PC-3 (cell line): ENCODE data around the gene PACSIN3. TPM values are rescaled to one million over a fixed set of nuclear protein-coding genes. Genes with fewer than 3 reads are reported as not detected.

ENCODE experiments used
- ATAC-seq: fragments of 200-7000 bp; cut with Tn5 transposase; 2 replicates; pipeline ENCODE4 v1.9.1; 2020; ENCODE audit warnings: mild to moderate bottlenecking, moderate library complexity
- BruUV-seq: library from RNA; stranded (reverse); fragments of 400-500 nt; replicated peaks from 2 replicates; lab custom pipeline; 2021; lab: Mats Ljungman, UMichigan
- CTCF ChIA-PET: fragments of 300-600 bp; sonication (Branson Sonifier 250); formaldehyde crosslinking; loops from one replicate; lab custom pipeline; 2022; ENCODE audit warnings: antibody characterized with exemption; lab: Charles Lee
- POLR2A ChIA-PET: fragments of 300-600 bp; sonication (Branson Sonifier 250); formaldehyde crosslinking; loops from one replicate; lab custom pipeline; 2022; ENCODE audit warnings: antibody characterized with exemption; ENCODE audit not compliant: unreplicated experiment; lab: Charles Lee
- DNase-seq: peaks from one replicate; pipeline ENCODE4 v3.0.0-alpha.2; 2015
- H2AFZ ChIP-seq: fragments of 300-600 bp; sonication (generic); 2 replicates; pipeline ENCODE4 v1.6.0; 2016; ENCODE audit warnings: antibody characterized with exemption, low read length
- H3F3A ChIP-seq: fragments of 300-600 bp; sonication (generic); one replicate; pipeline ENCODE4 v1.6.0; 2017; ENCODE audit warnings: antibody characterized with exemption, low read length, control low read depth, mild to moderate bottlenecking; ENCODE audit not compliant: unreplicated experiment
- H3K27ac ChIP-seq: fragments of 300-600 bp; sonication (generic); 2 replicates; pipeline ENCODE4 v1.5.1; 2016; ENCODE audit warnings: mild to moderate bottlenecking, low read length
- H3K27me3 ChIP-seq: fragments of 300-600 bp; sonication (generic); 2 replicates; pipeline ENCODE4 v1.6.1; 2016; ENCODE audit warnings: low read length, mixed read lengths
- H3K36me3 ChIP-seq: fragments of 300-600 bp; sonication (generic); 2 replicates; pipeline ENCODE4 v1.6.1; 2016; ENCODE audit warnings: low read depth, mixed run types, low read length, mixed read lengths
- H3K4me1 ChIP-seq: fragments of 300-600 bp; sonication (generic); 2 replicates; pipeline ENCODE4 v1.5.1; 2016; ENCODE audit warnings: low read length; ENCODE audit not compliant: insufficient read depth
- H3K4me2 ChIP-seq: fragments of 300-600 bp; sonication (generic); 2 replicates; pipeline ENCODE4 v1.6.0; 2016; ENCODE audit warnings: low read length
- H3K4me3 ChIP-seq: fragments of 300-600 bp; sonication (generic); 2 replicates; pipeline ENCODE4 v1.5.1; 2016; ENCODE audit warnings: mild to moderate bottlenecking, low read length, mixed read lengths
- H3K79me2 ChIP-seq: fragments of 300-600 bp; sonication (generic); 2 replicates; pipeline ENCODE4 v1.6.1; 2017; ENCODE audit warnings: low read length, mixed read lengths
- H3K9ac ChIP-seq: fragments of 300-600 bp; sonication (generic); 2 replicates; pipeline ENCODE4 v1.6.0; 2016; ENCODE audit warnings: mild to moderate bottlenecking, low read length
- H3K9me2 ChIP-seq: fragments of 300-600 bp; sonication (generic); replicated peaks from 2 replicates; pipeline ENCODE4 v1.6.1; 2016; ENCODE audit warnings: mixed run types, low read length, mixed read lengths
- H3K9me3 ChIP-seq: fragments of 300-600 bp; sonication (generic); 2 replicates; pipeline ENCODE4 v1.6.1; 2016; ENCODE audit warnings: low read length, mixed read lengths
- H4K20me1 ChIP-seq: fragments of 300-600 bp; sonication (generic); 2 replicates; pipeline ENCODE4 v1.6.1; 2016; ENCODE audit warnings: low read length, mixed read lengths
- CTCF ChIP-seq: fragments of 300-600 bp; sonication (generic); conservative IDR thresholded peaks from 2 replicates; pipeline ENCODE4 v1.5.1; 2017; ENCODE audit warnings: antibody characterized with exemption, low read depth, mild to moderate bottlenecking, low read length
- EZH2 ChIP-seq: fragments of 300-600 bp; sonication (generic); IDR thresholded peaks from one replicate; pipeline ENCODE4 v1.6.1; 2017; ENCODE audit warnings: antibody characterized with exemption, mild to moderate bottlenecking, low read length; ENCODE audit not compliant: unreplicated experiment
- EZH2phosphoT487 ChIP-seq: fragments of 300-600 bp; sonication (generic); IDR thresholded peaks from 2 replicates; pipeline ENCODE4 v1.6.1; 2018; ENCODE audit warnings: mild to moderate bottlenecking, antibody characterized with exemption, low read length, borderline replicate concordance
- intact Hi-C: fragments of 100-400 bp; cut with micrococcal nuclease; formaldehyde crosslinking; loops from 2 replicates; pipeline ENCODE4 v1.9.0; 2023
- total RNA-seq: library from RNA; depleted of rRNA; stranded (reverse); fragments of >200 nt; gene quantifications from 2 replicates; pipeline ENCODE4 v1.2.3, GENCODE V29; 2014

The PACSIN3 gene
- total RNA-seq, 1 experiment from 2014 or later: 83.9 TPM

GRCh38 chr11:47215366-47215910, 29.2 kb upstream of the PACSIN3 start:
- H4K20me1 ChIP-seq: no peaks in the 10 kb centered on the region
- intact Hi-C loops: loop anchor here (2.0 to 5.0 kb wide), 2 partner anchors 39 to 42 kb away; partner anchors contain the start of genes ARFGAP2 and NR1H3
- ChIA-PET CTCF (interaction anchor here (0.7 to 1.7 kb wide), 3 partner anchors 18 to 139 kb away, joined by 3 to 10 read pairs (median 10); no protein-coding TSS in a partner anchor), POLR2A (interaction anchor here (0.6 to 1.4 kb wide), 3 partner anchors 21 to 363 kb away, joined by 5 to 9 read pairs (median 5); no protein-coding TSS in a partner anchor)
- no peaks in the 10 kb centered on the region for H3K27me3 ChIP-seq
- peak overlapping the region; percentile 93 for H3K9ac ChIP-seq
- BruUV-seq: no TSS peak
- peak overlapping the region; percentile 69 for H2AFZ ChIP-seq
- no peaks in the 10 kb centered on the region for H3K9me3 ChIP-seq
- no peak; the same call in 1 of the 2 replicates for ATAC-seq
- H3F3A ChIP-seq: no peaks in the 10 kb centered on the region
- H3K79me2 ChIP-seq: peaks cover 35% of the 10 kb centered on the region
- H3K9me2 ChIP-seq: no peaks in the 10 kb centered on the region
- TF ChIP-seq CTCF (no peak), EZH2phosphoT487 (no peak), EZH2 (no peak)
- peak; percentile 38 for DNase-seq
- H3K4me3 ChIP-seq: peak overlapping the region; percentile 77
- H3K4me1 ChIP-seq: peaks cover 35% of the 10 kb centered on the region
- peak overlapping the region; percentile 97 for H3K4me2 ChIP-seq
- no peaks in the 10 kb centered on the region for H3K36me3 ChIP-seq
- peak overlapping the region; percentile 92 for H3K27ac ChIP-seq

- H3K27ac ChIP-seq: peak overlapping the region; percentile 83
- no peaks in the 10 kb centered on the region for H3F3A ChIP-seq
- peak overlapping the region; percentile 93 for H3K9ac ChIP-seq
- peak overlapping the region; percentile 96 for H2AFZ ChIP-seq
- H3K36me3 ChIP-seq: no peaks in the 10 kb centered on the region
- peak; percentile 78 for ATAC-seq
- no peaks in the 10 kb centered on the region for H3K9me2 ChIP-seq
- no peak for TF ChIP-seq EZH2
- no peak for TF ChIP-seq EZH2phosphoT487
- TF ChIP-seq CTCF: no peak
- H3K79me2 ChIP-seq: peaks cover 32% of the 10 kb centered on the region
- peaks cover 25% of the 10 kb centered on the region for H3K4me1 ChIP-seq
- H3K9me3 ChIP-seq: no peaks in the 10 kb centered on the region
- ChIA-PET CTCF (interaction anchor here (0.5 to 1.7 kb wide), 7 partner anchors 20 to 301 kb away, joined by 3 to 17 read pairs (median 7); no protein-coding TSS in a partner anchor), POLR2A (interaction anchor here (0.5 to 1.4 kb wide), 9 partner anchors 8 to 46 kb away, joined by 3 to 27 read pairs (median 6); no protein-coding TSS in a partner anchor)
- H3K27me3 ChIP-seq: no peaks in the 10 kb centered on the region
- H3K4me3 ChIP-seq: peak overlapping the region; percentile 77
- peak overlapping the region; percentile 97 for H3K4me2 ChIP-seq
- DNase-seq: peak; percentile 91
- BruUV-seq: TSS peak; percentile 74
- no peaks in the 10 kb centered on the region for H4K20me1 ChIP-seq
- intact Hi-C loops: loop anchor here (1.0 to 2.0 kb wide), 2 partner anchors 29 to 37 kb away; partner anchors contain the start of gene ARFGAP2
These were observed 27.8 kb upstream of the PACSIN3 start for GRCh38 chr11:47213950-47214565.
